ENCODE results near the gene INHBE. TPM values are rescaled to one million over a fixed set of nuclear protein-coding genes. Genes with fewer than 3 reads are reported as not detected.
A peak's percentile ranks its signal among the peaks of the same experiment; 100 is the strongest.

INHBE gene
- total RNA-seq, 8 experiments from 2014 or later = 0.41 to 19.9 (median 2.6) TPM

- Histone ChIP-seq H3K27ac (no peak overlapping the region), H3K4me1 (replicated peaks in 1 of 2) (peaks cover 0 to 13% of the 10 kb centered on the region in 2 donors), H3K4me3 (no peak overlapping the region)
- in situ Hi-C loops (cut with MboI; ENCODE audit: low pct_unique_long_range_greater_than_20kb in 2 of 9, low sequenced_read_pairs in 9 of 9, unreplicated experiment in 9 of 9) = loop anchor here in 1 of 9 experiments (25.0 kb wide), 1 partner anchor 237 kb away; the partner anchor contains the start of gene SHMT2
- WGBS, 10 experiments = 47 to 83% (median 66%) methylated on average over 1 to 5 of the region's 5 CpGs; no CpG with 5 or more reads in 4 of the 10 experiments
- ATAC-seq (replicated peaks in 6 of 8) = no peak
Measured at GRCh38 chr12:57473886-57474285, 18.8 kb downstream of the INHBE start.

GRCh38 chr12:57474430-57474829, 19.3 kb downstream of the INHBE start:
- no peak overlapping the region for H3K4me3 ChIP-seq
- H3K4me1 ChIP-seq (replicated peaks in 1 of 2) = peaks cover 0 to 13% of the 10 kb centered on the region in 2 donors
- in situ Hi-C loops (cut with MboI; ENCODE audit: low pct_unique_long_range_greater_than_20kb in 2 of 9, low sequenced_read_pairs in 9 of 9, unreplicated experiment in 9 of 9) = loop anchor here in 1 of 9 experiments (25.0 kb wide), 1 partner anchor 237 kb away; the partner anchor contains the start of gene SHMT2
- ATAC-seq (replicated peaks in 6 of 8) = no peak
- H3K27ac ChIP-seq = no peak overlapping the region
- WGBS, 10 experiments = 60 to 100% (median 85%) methylated on average over 2 to 5 of the region's 8 CpGs; no CpG with 5 or more reads in 2 of the 10 experiments

- Histone ChIP-seq H3K27ac (no peak overlapping the region), H3K4me3 (no peak overlapping the region), H3K4me1 (replicated peaks in 1 of 2) (peaks cover 0 to 13% of the 10 kb centered on the region in 2 donors)
- no peak for ATAC-seq (replicated peaks in 6 of 8)
- WGBS, 10 experiments = 50 to 94% (median 67%) methylated on average over 2 to 6 of the region's 7 CpGs; no CpG with 5 or more reads in 4 of the 10 experiments
- in situ Hi-C loops (cut with MboI; ENCODE audit: low pct_unique_long_range_greater_than_20kb in 2 of 9, low sequenced_read_pairs in 9 of 9, unreplicated experiment in 9 of 9) = loop anchor here in 1 of 9 experiments (25.0 kb wide), 1 partner anchor 238 kb away; the partner anchor contains the start of gene SHMT2
Measured at GRCh38 chr12:57474862-57475261, 19.8 kb downstream of the INHBE start.

- Histone ChIP-seq H3K27ac (no peak overlapping the region), H3K4me3 (peak overlapping the region; percentile 10 to 24 (median 18)), H3K4me1 (replicated peaks in 1 of 2) (peaks cover 0 to 13% of the 10 kb centered on the region in 2 donors)
- in situ Hi-C loops (cut with MboI; ENCODE audit: low pct_unique_long_range_greater_than_20kb in 2 of 9, low sequenced_read_pairs in 9 of 9, unreplicated experiment in 9 of 9) = no loop called here
- 4 to 80% (median 7%) methylated on average over 1 to 18 of the region's 84 CpGs; no CpG with 5 or more reads in 5 of the 10 experiments for WGBS, 10 experiments
- peak; percentile 80 to 93 (median 87) for ATAC-seq (replicated peaks in 6 of 8)
Measured at GRCh38 chr12:57475271-57476161, 20.4 kb downstream of the INHBE start.

DNA sequence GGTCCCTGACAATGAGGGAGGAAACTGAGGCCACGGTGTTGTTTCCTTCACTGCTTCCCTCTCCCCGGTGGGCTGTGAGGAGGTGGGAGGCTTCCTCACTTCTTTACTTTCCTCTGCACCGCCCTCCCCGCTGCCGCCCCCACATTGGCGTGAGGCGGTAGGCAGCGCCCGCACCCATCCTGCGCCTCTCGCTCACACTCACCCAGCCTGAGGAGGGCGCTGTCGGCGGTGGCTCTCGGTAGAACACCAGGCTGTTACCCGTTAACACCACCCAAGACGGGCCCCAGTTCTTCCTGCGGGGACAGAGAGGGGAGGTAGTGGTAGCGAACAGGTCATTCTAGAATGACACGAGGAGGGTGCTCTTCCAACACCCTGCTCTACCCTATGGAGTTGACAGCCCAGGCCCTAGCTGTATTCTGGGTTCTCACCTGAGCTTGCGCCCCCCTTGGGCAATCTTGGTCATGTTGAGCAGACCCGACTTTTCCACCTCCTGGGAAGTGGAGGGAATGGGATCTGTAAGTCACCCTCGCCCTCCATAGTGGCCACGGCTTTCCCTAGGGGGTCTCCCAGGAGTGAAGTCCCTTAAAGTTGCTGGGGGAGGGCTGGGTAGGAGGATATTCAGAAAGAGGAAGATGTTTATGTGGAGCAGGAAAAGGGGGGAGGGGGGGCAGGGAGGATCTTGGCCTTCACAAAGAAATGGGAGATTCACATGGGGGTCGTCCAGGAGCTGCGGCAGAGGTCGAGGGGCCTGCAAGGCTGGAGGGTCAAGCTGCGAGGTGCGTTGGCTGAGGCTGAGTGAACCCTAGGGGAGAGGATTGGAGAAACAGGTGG, 21.3 kb downstream of the INHBE start:
- Histone ChIP-seq H3K4me3 (peak overlapping the region in 3 of 5 donors; percentile 13 to 24 (median 18)), H3K4me1 (replicated peaks in 1 of 2) (peaks cover 0 to 13% of the 10 kb centered on the region in 2 donors), H3K27ac (no peak overlapping the region)
- in situ Hi-C loops (cut with MboI; ENCODE audit: low pct_unique_long_range_greater_than_20kb in 2 of 9, low sequenced_read_pairs in 9 of 9, unreplicated experiment in 9 of 9) = no loop called here
- ATAC-seq (replicated peaks in 6 of 8) = peak in 5 of 8 experiments; percentile 5 to 48 (median 18)
- 15 to 90% (median 37%) methylated on average over 1 to 4 of the region's 29 CpGs; no CpG with 5 or more reads in 6 of the 10 experiments for WGBS, 10 experiments

- no peak overlapping the region for H3K4me3 ChIP-seq
- in situ Hi-C loops (cut with MboI; ENCODE audit: low pct_unique_long_range_greater_than_20kb in 2 of 9, low sequenced_read_pairs in 9 of 9, unreplicated experiment in 9 of 9) = no loop called here
- H3K4me1 ChIP-seq (replicated peaks in 1 of 2) = peaks cover 0 to 13% of the 10 kb centered on the region in 2 donors
- WGBS, 10 experiments = 79 to 100% (median 91%) methylated on average over 1 to 6 of the region's 15 CpGs; no CpG with 5 or more reads in 6 of the 10 experiments
- H3K27ac ChIP-seq = no peak overlapping the region
- ATAC-seq (replicated peaks in 6 of 8) = no peak
Measured at GRCh38 chr12:57476993-57477709, 22.0 kb downstream of the INHBE start.

- no peak overlapping the region for H3K27ac ChIP-seq
- in situ Hi-C loops (cut with MboI; ENCODE audit: low pct_unique_long_range_greater_than_20kb in 2 of 9, low sequenced_read_pairs in 9 of 9, unreplicated experiment in 9 of 9) = no loop called here
- no peak for ATAC-seq (replicated peaks in 6 of 8)
Measured at GRCh38 chr12:57477710-57478681, 22.9 kb downstream of the INHBE start.

GRCh38 chr12:57479043-57479375, 23.9 kb downstream of the INHBE start:
- H3K27ac ChIP-seq = no peak overlapping the region
- H3K4me3 ChIP-seq = no peak overlapping the region
- no peak for ATAC-seq (replicated peaks in 6 of 8)
- peaks cover 0 to 13% of the 10 kb centered on the region in 2 donors for H3K4me1 ChIP-seq (replicated peaks in 1 of 2)
- 82 to 100% (median 90%) methylated on average over 1 to 6 of the region's 10 CpGs; no CpG with 5 or more reads in 3 of the 10 experiments for WGBS, 10 experiments
- in situ Hi-C loops (cut with MboI; ENCODE audit: low pct_unique_long_range_greater_than_20kb in 2 of 9, low sequenced_read_pairs in 9 of 9, unreplicated experiment in 9 of 9) = no loop called here

More at GRCh38 chr12:57477710-57478681, 22.9 kb downstream of the INHBE start:
- 54 to 80% (median 78%) methylated on average over 1 to 4 of the region's 12 CpGs; no CpG with 5 or more reads in 5 of the 10 experiments for WGBS, 10 experiments
- Histone ChIP-seq H3K4me3 (no peak overlapping the region), H3K4me1 (replicated peaks in 1 of 2) (peaks cover 0 to 13% of the 10 kb centered on the region in 2 donors)

GRCh38 chr12:57479376-57480115, 24.4 kb downstream of the INHBE start, which contains the start of gene ARHGAP9:
TSS of gene ARHGAP9 (minus strand) at chr12:57479866. CDS start at chr12:57479406, 460 bp downstream.
- 45 to 100% (median 75%) methylated on average over 1 to 6 of the region's 6 CpGs for WGBS, 10 experiments
- in situ Hi-C loops (cut with MboI; ENCODE audit: low pct_unique_long_range_greater_than_20kb in 2 of 9, low sequenced_read_pairs in 9 of 9, unreplicated experiment in 9 of 9) = no loop called here
- no peak for ATAC-seq (replicated peaks in 6 of 8)
- peaks cover 0 to 13% of the 10 kb centered on the region in 2 donors for H3K4me1 ChIP-seq (replicated peaks in 1 of 2)
- no peak within 1 kb of the TSS for H3K4me3 ChIP-seq
- H3K27ac ChIP-seq = no peak within 1 kb of the TSS

GRCh38 chr12:57481671-57482070, 26.6 kb downstream of the INHBE start:
- no peak for ATAC-seq (replicated peaks in 6 of 8)
- 22 to 100% (median 83%) methylated on average over 1 of the region's 1 CpG; no CpG with 5 or more reads in 3 of the 10 experiments for WGBS, 10 experiments
- H3K4me3 ChIP-seq = no peak overlapping the region
- in situ Hi-C loops (cut with MboI; ENCODE audit: low pct_unique_long_range_greater_than_20kb in 2 of 9, low sequenced_read_pairs in 9 of 9, unreplicated experiment in 9 of 9) = no loop called here
- H3K27ac ChIP-seq = no peak overlapping the region
- H3K4me1 ChIP-seq (replicated peaks in 1 of 2) = peaks cover 0 to 3% of the 10 kb centered on the region in 2 donors

DNA sequence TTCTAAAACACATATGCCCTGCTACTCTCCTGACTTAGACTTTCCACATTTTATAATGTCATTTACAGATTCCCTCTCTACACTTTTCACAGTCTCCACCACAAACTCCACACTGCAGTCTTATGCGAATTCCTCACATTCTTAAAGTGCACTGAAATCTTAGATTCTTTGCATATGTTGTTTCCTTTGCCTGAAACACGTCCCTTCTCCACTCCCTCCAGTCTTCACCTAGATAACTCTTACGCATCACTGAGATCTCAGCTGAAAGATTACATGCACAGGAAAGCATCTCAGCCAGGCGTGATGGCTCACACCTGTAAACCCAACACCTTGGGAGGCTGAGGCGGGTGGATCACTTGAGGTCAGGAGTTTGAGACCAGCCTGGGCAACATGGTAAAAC, 28.4 kb downstream of the INHBE start:
- no peak overlapping the region for H3K4me3 ChIP-seq
- peaks cover 0 to 3% of the 10 kb centered on the region in 2 donors for H3K4me1 ChIP-seq (replicated peaks in 1 of 2)
- 10 to 89% (median 68%) methylated on average over 1 to 5 of the region's 5 CpGs; no CpG with 5 or more reads in 1 of the 10 experiments for WGBS, 10 experiments
- H3K27ac ChIP-seq = no peak overlapping the region
- in situ Hi-C loops (cut with MboI; ENCODE audit: low pct_unique_long_range_greater_than_20kb in 2 of 9, low sequenced_read_pairs in 9 of 9, unreplicated experiment in 9 of 9) = no loop called here
- ATAC-seq (replicated peaks in 6 of 8) = peak in 3 of 8 experiments; percentile 8 to 14 (median 12)
